Measurements from ENCODE around the gene KLRF2. TPM values are rescaled to one million over a fixed set of nuclear protein-coding genes. Genes with fewer than 3 reads are reported as not detected.

Gene KLRF2
- total RNA-seq, 5 donors from 2014 or later (not counting 1 experiment from before 2014, with no cell fraction given), result not detected

DNA sequence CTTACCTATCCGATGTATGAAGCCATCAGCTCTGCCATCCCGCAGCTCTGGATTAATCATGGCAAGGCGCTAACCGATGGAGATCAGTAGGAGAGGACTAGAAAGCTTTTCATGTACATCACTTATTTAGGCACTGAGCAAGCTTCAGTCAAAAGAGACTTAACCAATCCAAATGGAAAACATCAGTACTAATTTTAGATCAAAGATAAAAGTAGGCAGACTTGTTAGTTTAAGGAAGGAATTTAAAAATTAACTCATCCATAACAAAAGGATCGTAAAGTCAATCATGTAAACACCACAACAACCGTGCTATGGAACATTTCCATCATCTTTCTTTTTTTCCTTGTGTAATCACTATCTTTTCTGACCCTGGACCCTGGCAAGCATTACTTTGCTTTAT lies 51.0 kb downstream of the KLRF2 start, which contains the start of gene CLEC2A:
Gene CLEC2A, minus strand, starts transcription at position 101 of the 400 bp plus-strand sequence. Its CDS starts 41 bp downstream, at position 60.
- WGBS (ENCODE audit: insufficient coverage), result 91% methylated on average over 4 of the region's 6 CpGs
- ChIA-PET CTCF (interaction anchor here (0.5 to 1.4 kb wide), 3 partner anchors 118 to 385 kb away, joined by 3 to 6 read pairs (median 3); no protein-coding TSS in a partner anchor), POLR2A (interaction anchor here in 1 of 2 donors (0.9 kb wide), 1 partner anchor 10 kb away, joined by 3 read pairs; no protein-coding TSS in a partner anchor)
- H3K27ac Mint-ChIP-seq, result no peak within 1 kb of the TSS
- no peaks in the 10 kb centered on the region for H3K4me1 ChIP-seq (ENCODE audit: control insufficient read depth in 1 of 2, extremely low read depth in 1 of 2, insufficient read depth in 2 of 2, low read length in 2 of 2)
- no peaks in the 10 kb centered on the region for H3K9me3 Mint-ChIP-seq
- H3K27me3 ChIP-seq (replicated peaks in 1 of 2; ENCODE audit: control insufficient read depth in 2 of 2, extremely low read depth in 1 of 2, insufficient read depth in 2 of 2, low read length in 1 of 2), result no peaks in the 10 kb centered on the region
- ATAC-seq (replicated peaks in 1 of 4) (no peak), DNase-seq (no peak)
- H3K9me3 ChIP-seq, result no peaks in the 10 kb centered on the region
- H3K4me3 Mint-ChIP-seq, result no peak within 1 kb of the TSS
- H3K4me3 ChIP-seq (ENCODE audit: control insufficient read depth in 1 of 2, extremely low read depth in 1 of 2, low read length in 1 of 2), result no peak within 1 kb of the TSS
- no peaks in the 10 kb centered on the region for H3K4me1 Mint-ChIP-seq
- no peaks in the 10 kb centered on the region for H3K36me3 ChIP-seq (ENCODE audit: control insufficient read depth in 2 of 2, extremely low read depth in 1 of 2, insufficient read depth in 1 of 2, low read length in 1 of 2)
- H3K27me3 Mint-ChIP-seq, result peaks cover 7 to 9% of the 10 kb centered on the region in 2 donors
- H3K27ac ChIP-seq (ENCODE audit: low read length), result no peak within 1 kb of the TSS
- H3K36me3 Mint-ChIP-seq, result no peaks in the 10 kb centered on the region

GRCh38 chr12:9933958-9934357 lies 52.7 kb downstream of the KLRF2 start:
- Mint-ChIP-seq H3K27me3 (peaks cover 3 to 5% of the 10 kb centered on the region in 2 donors), H3K9me3 (no peaks in the 10 kb centered on the region), H3K27ac (no peak overlapping the region), H3K4me1 (no peaks in the 10 kb centered on the region), H3K4me3 (no peak overlapping the region), H3K36me3 (no peaks in the 10 kb centered on the region)
- ATAC-seq (replicated peaks in 1 of 4) (no peak), DNase-seq (no peak)
- Histone ChIP-seq H3K36me3 (ENCODE audit: control insufficient read depth in 2 of 2, extremely low read depth in 1 of 2, insufficient read depth in 1 of 2, low read length in 1 of 2) (no peaks in the 10 kb centered on the region), H3K27ac (ENCODE audit: low read length) (no peak overlapping the region), H3K4me3 (ENCODE audit: control insufficient read depth in 1 of 2, extremely low read depth in 1 of 2, low read length in 1 of 2) (no peak overlapping the region), H3K4me1 (ENCODE audit: control insufficient read depth in 1 of 2, extremely low read depth in 1 of 2, insufficient read depth in 2 of 2, low read length in 2 of 2) (no peaks in the 10 kb centered on the region), H3K9me3 (no peaks in the 10 kb centered on the region), H3K27me3 (replicated peaks in 1 of 2; ENCODE audit: control insufficient read depth in 2 of 2, extremely low read depth in 1 of 2, insufficient read depth in 2 of 2, low read length in 1 of 2) (no peaks in the 10 kb centered on the region)
- ChIA-PET POLR2A (interaction anchor here (0.6 to 0.7 kb wide), 2 partner anchors 120 to 157 kb away, joined by 3 to 4 read pairs; no protein-coding TSS in a partner anchor), CTCF (interaction anchor here in 1 of 2 donors (0.7 kb wide), 2 partner anchors 25 to 66 kb away, joined by 7 to 8 read pairs; no protein-coding TSS in a partner anchor)
- no CpG with 5 or more reads among the region's 2 CpGs for WGBS (ENCODE audit: insufficient coverage)

DNA sequence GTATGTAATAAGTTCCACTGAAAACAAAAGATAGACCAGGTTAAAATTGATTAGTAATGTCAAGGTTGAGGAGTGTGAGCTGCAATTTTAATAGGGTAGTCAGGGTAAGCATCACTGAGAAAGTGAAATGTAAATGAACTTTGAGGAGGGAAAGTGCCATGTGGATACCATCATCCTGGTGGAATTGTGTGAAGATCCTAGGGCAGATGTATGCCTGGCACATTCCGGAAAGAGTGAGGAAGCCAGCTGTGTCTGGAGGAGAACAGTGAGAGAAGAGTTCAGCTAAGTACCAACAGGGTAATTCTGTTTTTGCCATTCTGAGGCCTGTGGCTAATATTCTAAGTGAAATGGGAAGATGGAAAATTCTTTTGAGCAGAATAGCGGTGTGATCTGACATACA lies 53.7 kb downstream of the KLRF2 start:
- DNase-seq (no peak), ATAC-seq (replicated peaks in 1 of 4) (no peak)
- Mint-ChIP-seq H3K9me3 (no peaks in the 10 kb centered on the region), H3K27me3 (peaks cover 3 to 11% of the 10 kb centered on the region in 2 donors), H3K4me3 (no peak overlapping the region), H3K4me1 (no peaks in the 10 kb centered on the region), H3K27ac (no peak overlapping the region), H3K36me3 (no peaks in the 10 kb centered on the region)
- no peaks in the 10 kb centered on the region for H3K9me3 ChIP-seq
- no peaks in the 10 kb centered on the region for H3K4me1 ChIP-seq (ENCODE audit: control insufficient read depth in 1 of 2, extremely low read depth in 1 of 2, insufficient read depth in 2 of 2, low read length in 2 of 2)
- H3K27me3 ChIP-seq (replicated peaks in 1 of 2; ENCODE audit: control insufficient read depth in 2 of 2, extremely low read depth in 1 of 2, insufficient read depth in 2 of 2, low read length in 1 of 2), result no peaks in the 10 kb centered on the region
- no peak overlapping the region for H3K27ac ChIP-seq (ENCODE audit: low read length)
- H3K36me3 ChIP-seq (ENCODE audit: control insufficient read depth in 2 of 2, extremely low read depth in 1 of 2, insufficient read depth in 1 of 2, low read length in 1 of 2), result no peaks in the 10 kb centered on the region
- ChIA-PET CTCF (no interaction called here), POLR2A (no interaction called here)
- 89% methylated on average over 1 of the region's 2 CpGs for WGBS (ENCODE audit: insufficient coverage)
- H3K4me3 ChIP-seq (ENCODE audit: control insufficient read depth in 1 of 2, extremely low read depth in 1 of 2, low read length in 1 of 2), result no peak overlapping the region

- DNase-seq, result no peak
- no peak overlapping the region for H3K4me3 ChIP-seq (ENCODE audit: control insufficient read depth in 1 of 2, extremely low read depth in 1 of 2, low read length in 1 of 2)
- H3K9me3 ChIP-seq, result no peaks in the 10 kb centered on the region
- ChIA-PET CTCF (no interaction called here), POLR2A (no interaction called here)
- peaks cover 3 to 7% of the 10 kb centered on the region in 2 donors for H3K27me3 Mint-ChIP-seq
- no peak for ATAC-seq (replicated peaks in 1 of 4)
- no peaks in the 10 kb centered on the region for H3K9me3 Mint-ChIP-seq
- H3K36me3 ChIP-seq (ENCODE audit: control insufficient read depth in 2 of 2, extremely low read depth in 1 of 2, insufficient read depth in 1 of 2, low read length in 1 of 2), result no peaks in the 10 kb centered on the region
- H3K4me1 ChIP-seq (ENCODE audit: control insufficient read depth in 1 of 2, extremely low read depth in 1 of 2, insufficient read depth in 2 of 2, low read length in 2 of 2), result no peaks in the 10 kb centered on the region
- no peak overlapping the region for H3K4me3 Mint-ChIP-seq
- H3K27ac ChIP-seq (ENCODE audit: low read length), result no peak overlapping the region
- H3K27me3 ChIP-seq (replicated peaks in 1 of 2; ENCODE audit: control insufficient read depth in 2 of 2, extremely low read depth in 1 of 2, insufficient read depth in 2 of 2, low read length in 1 of 2), result no peaks in the 10 kb centered on the region
- no peak overlapping the region for H3K27ac Mint-ChIP-seq
- 82% methylated on average over 7 of the region's 10 CpGs for WGBS (ENCODE audit: insufficient coverage)
- H3K4me1 Mint-ChIP-seq, result peaks cover 0 to 2% (median 0%) of the 10 kb centered on the region in 3 donors
- no peaks in the 10 kb centered on the region for H3K36me3 Mint-ChIP-seq
Measured at GRCh38 chr12:9936591-9936990, 55.3 kb downstream of the KLRF2 start.

GRCh38 chr12:9940375-9940774 lies 59.1 kb downstream of the KLRF2 start:
- ATAC-seq (replicated peaks in 1 of 4) (no peak), DNase-seq (peak in 3 of 35 experiments; percentile 4 to 50 (median 13))
- peaks cover 0 to 6% of the 10 kb centered on the region in 2 experiments for H3K27me3 ChIP-seq (replicated peaks in 1 of 2; ENCODE audit: control insufficient read depth in 2 of 2, extremely low read depth in 1 of 2, insufficient read depth in 2 of 2, low read length in 1 of 2)
- no peaks in the 10 kb centered on the region for H3K9me3 ChIP-seq
- no peaks in the 10 kb centered on the region for H3K36me3 ChIP-seq (ENCODE audit: control insufficient read depth in 2 of 2, extremely low read depth in 1 of 2, insufficient read depth in 1 of 2, low read length in 1 of 2)
- H3K4me1 Mint-ChIP-seq, result peaks cover 8 to 16% (median 13%) of the 10 kb centered on the region in 3 donors
- H3K27ac Mint-ChIP-seq, result no peak overlapping the region
- H3K27ac ChIP-seq (ENCODE audit: low read length), result no peak overlapping the region
- H3K9me3 Mint-ChIP-seq, result no peaks in the 10 kb centered on the region
- no peak overlapping the region for H3K4me3 Mint-ChIP-seq
- WGBS (ENCODE audit: insufficient coverage), result no CpG with 5 or more reads among the region's 2 CpGs
- peaks cover 0 to 10% of the 10 kb centered on the region in 2 donors for H3K27me3 Mint-ChIP-seq
- no peak overlapping the region for H3K4me3 ChIP-seq (ENCODE audit: control insufficient read depth in 1 of 2, extremely low read depth in 1 of 2, low read length in 1 of 2)
- peaks cover 0 to 3% of the 10 kb centered on the region in 2 experiments for H3K4me1 ChIP-seq (ENCODE audit: control insufficient read depth in 1 of 2, extremely low read depth in 1 of 2, insufficient read depth in 2 of 2, low read length in 2 of 2)
- ChIA-PET CTCF (interaction anchor here (0.5 to 2.0 kb wide), 13 partner anchors 9 to 458 kb away, joined by 3 to 13 read pairs (median 3); partner anchors contain the start of genes CLEC12A (in 1 of the 2) and CLEC7A (in 1 of the 2)), POLR2A (no interaction called here)
- H3K36me3 Mint-ChIP-seq, result no peaks in the 10 kb centered on the region

DNA sequence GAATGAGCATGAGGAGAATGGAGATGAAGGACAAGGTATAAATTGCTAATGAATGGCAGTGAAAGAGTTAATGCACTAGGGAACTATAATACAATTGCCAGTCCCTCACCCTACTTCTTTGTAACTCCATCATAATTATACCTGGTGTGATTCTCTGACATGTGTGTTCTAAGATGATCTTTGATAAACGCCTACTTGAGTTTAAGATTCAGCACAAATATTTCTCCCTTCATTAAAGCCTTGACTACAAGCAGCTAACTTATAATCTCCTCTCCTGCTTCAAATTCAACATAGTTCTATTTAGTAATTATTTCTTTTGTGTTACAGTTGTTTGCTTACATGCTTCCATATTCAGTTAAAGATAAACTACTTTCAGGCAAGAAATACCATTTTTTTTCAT lies 60.5 kb downstream of the KLRF2 start:
- POLR2A ChIA-PET, result no interaction called here
- no peaks in the 10 kb centered on the region for H3K9me3 Mint-ChIP-seq
- no peak overlapping the region for H3K27ac ChIP-seq (ENCODE audit: low read length)
- H3K4me1 ChIP-seq (ENCODE audit: control insufficient read depth in 1 of 2, extremely low read depth in 1 of 2, insufficient read depth in 2 of 2, low read length in 2 of 2), result peaks cover 0 to 3% of the 10 kb centered on the region in 2 experiments
- no peak overlapping the region for H3K27ac Mint-ChIP-seq
- no peak for DNase-seq
- no peaks in the 10 kb centered on the region for H3K36me3 ChIP-seq (ENCODE audit: control insufficient read depth in 2 of 2, extremely low read depth in 1 of 2, insufficient read depth in 1 of 2, low read length in 1 of 2)
- H3K36me3 Mint-ChIP-seq, result no peaks in the 10 kb centered on the region
- peaks cover 0 to 10% of the 10 kb centered on the region in 2 donors for H3K27me3 Mint-ChIP-seq
- H3K4me1 Mint-ChIP-seq, result peaks cover 8 to 16% (median 13%) of the 10 kb centered on the region in 3 donors
- H3K27me3 ChIP-seq (replicated peaks in 1 of 2; ENCODE audit: control insufficient read depth in 2 of 2, extremely low read depth in 1 of 2, insufficient read depth in 2 of 2, low read length in 1 of 2), result peaks cover 0 to 6% of the 10 kb centered on the region in 2 experiments
- H3K4me3 Mint-ChIP-seq, result no peak overlapping the region
- CTCF ChIA-PET, result interaction anchor here in 1 of 2 donors (0.6 to 0.7 kb wide), 2 partner anchors 55 to 1428 kb away, joined by 3 to 4 read pairs; partner anchors contain the start of gene CLEC4D
- no CpG with 5 or more reads among the region's 1 CpG for WGBS (ENCODE audit: insufficient coverage)
- H3K4me3 ChIP-seq (ENCODE audit: control insufficient read depth in 1 of 2, extremely low read depth in 1 of 2, low read length in 1 of 2), result no peak overlapping the region
- no peaks in the 10 kb centered on the region for H3K9me3 ChIP-seq
- no peak for ATAC-seq (replicated peaks in 1 of 4)

Measured in T-cell (primary cell).